GM18870 (cell line): Measurements from ENCODE around the gene CAMKMT.
"Not testable (repeated sequence)": the region's sequence is repeated elsewhere in the genome, so short reads cannot be mapped to it uniquely, and the experiment has no call there.

Experiments
- ATAC-seq: cut with Tn5 transposase; IDR thresholded peaks from one replicate; pipeline ENCODE4 v1.9.1; 2021; ENCODE audit warnings: moderate library complexity; ENCODE audit not compliant: unreplicated experiment

CAMKMT gene

DNA sequence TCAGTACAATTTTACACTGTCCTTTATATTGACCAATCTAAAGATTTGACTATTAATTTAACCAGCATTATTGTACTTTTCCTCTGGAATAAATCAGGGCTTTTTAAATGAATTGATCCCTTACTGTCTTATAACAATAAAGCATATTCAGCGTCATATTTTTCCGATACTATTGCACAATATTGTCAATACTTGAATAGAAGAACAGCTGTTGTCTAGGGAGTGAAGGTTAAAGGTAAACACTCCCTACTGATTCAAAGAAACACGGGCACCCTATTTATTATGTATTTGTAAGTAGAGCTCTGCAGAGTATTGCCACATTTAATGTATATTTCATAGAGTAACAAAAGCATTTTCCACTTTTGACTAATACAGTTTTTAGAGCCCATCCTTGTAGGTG lies 134.4 kb downstream of the CAMKMT start:
- no peak for ATAC-seq

DNA sequence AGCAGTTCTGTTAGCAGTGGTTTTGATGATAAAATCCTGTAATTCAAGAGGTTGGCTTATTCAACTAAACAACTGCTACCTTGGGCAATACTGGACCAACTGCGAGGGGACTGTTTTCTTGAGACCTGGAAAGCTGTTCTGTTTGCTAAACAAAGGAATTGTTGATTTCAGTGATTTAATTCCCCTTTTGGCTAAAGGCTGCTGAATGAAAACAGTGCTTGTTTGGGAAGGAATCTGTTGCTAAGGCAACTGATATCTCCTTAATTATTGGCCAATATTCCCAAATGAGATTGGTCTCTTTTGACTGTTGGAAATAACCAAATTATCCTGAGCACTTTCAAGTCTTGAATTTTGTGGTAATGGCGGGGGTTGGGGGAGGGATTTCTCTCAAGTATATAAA lies 136.8 kb downstream of the CAMKMT start:
- ATAC-seq: no peak

DNA sequence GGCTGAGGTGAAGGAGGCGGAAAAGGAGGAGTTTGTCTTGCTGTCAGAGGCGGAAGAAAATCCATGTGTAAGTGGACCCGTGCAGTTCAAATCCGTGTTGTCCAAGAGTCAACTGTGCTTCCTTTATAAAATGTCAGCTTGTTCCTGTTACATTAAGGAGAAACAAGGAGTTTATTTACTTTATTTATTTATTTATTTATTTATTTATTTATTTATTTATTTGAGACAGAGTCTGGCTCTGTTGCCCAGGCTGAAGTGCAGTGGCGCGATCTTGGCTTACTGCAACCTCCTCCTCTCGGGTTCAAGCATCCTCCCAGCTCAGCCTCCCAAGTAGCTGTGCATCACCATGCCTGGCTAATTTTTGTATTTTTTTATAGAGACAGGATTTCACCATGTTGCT lies 143.9 kb downstream of the CAMKMT start:
- not testable (repeated sequence) for ATAC-seq

DNA sequence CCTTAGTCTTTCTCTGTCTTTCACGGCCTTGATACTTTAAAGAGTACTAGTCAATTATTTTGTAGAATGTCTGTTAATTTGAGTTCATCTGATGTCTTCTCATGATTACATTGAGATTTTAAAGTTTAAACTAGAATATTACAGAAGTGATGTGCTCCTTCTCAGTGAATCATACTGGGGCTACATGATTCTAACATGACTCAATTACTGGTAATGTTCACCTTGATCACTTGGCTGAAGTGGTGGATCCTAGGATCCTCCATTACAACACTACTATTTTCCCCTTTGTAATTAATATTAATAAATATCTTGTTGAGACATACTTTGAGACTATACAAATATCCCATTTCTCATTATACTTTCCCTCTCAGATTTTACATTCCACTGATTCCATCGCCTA lies 148.5 kb downstream of the CAMKMT start:
- ATAC-seq: no peak

DNA sequence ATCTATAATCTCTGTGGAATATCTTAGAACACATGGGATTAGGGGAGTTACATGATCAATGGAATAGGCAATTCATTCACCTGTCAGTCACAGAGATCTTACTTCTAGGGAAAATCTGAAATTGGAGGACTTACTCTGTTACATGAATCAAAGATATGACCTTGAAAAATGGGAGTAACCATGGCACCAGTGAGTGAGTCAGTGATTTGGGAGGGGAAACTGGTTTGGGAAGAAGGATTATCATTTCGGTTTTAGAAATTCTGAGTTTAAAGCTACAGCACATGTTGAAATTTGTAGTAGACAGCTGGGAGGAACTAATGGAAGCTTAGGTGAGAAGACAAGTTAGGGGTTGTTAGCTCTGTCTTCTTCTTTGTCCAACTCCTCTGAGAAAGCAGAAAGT lies 153.7 kb downstream of the CAMKMT start:
- no peak for ATAC-seq

DNA sequence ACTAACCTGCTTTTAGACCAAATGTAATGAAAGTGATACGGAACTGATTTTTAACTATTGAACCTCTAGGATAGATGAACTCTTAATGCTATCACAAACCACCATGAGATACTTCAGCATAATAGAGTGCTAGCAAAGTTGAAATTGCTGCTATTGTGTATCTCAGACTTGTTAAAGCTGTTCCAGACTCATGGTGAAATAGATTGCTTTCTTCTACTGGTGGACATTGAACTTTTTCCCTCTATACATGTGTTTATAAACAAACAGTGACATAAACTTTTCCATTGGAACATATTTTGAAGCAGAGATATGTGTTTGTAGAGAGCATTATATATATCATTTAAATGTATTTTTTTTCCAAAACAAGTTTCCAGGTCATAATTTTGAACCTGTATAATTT lies 157.3 kb downstream of the CAMKMT start:
- ATAC-seq: no peak

DNA sequence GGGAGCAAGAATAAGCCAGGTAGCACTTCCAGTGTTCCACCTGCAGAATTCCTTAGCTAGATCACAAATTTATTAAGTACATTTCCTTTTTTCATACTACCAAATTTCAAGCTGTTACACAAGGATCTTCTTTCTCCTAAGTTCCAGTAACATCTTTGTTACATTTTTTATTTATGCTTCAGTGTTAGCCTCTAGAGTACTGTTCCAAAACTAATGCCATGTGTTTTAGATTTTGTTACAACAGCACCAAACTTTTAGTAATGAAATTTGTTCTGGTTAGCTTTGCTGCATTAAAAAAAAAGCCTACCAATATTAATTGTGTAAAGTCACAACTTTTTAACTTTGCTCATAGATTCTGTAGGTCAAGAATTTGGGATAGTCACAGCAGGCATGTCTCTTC lies 161.1 kb downstream of the CAMKMT start:
- no peak for ATAC-seq

DNA sequence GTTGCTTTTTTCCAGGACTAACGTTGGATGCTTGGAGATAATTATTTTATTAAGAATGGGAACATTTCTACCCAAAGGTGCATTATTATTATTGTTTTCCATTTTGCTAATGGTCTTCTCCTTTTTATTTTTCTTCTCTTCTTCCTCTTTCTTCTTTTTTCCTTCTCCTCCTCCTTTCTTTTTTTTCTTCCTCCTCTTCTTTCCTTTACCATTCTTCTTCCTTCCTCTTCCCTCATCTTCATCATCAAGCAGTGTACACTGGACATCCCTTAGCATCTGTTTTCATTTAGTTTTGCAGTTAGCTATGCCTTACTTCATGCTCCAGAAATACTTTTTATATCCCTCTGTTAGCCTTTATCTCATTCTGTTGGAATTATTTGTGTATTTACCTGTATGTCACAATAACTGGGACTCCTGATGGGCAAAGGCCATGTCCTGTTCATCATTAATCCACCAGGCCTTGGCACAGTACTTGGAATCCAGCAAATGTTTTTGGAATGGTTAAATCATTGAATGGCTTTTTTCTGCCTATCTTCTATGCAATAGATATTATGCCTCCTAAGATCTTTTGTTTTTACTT lies 162.7 kb downstream of the CAMKMT start:
- no peak for ATAC-seq

DNA sequence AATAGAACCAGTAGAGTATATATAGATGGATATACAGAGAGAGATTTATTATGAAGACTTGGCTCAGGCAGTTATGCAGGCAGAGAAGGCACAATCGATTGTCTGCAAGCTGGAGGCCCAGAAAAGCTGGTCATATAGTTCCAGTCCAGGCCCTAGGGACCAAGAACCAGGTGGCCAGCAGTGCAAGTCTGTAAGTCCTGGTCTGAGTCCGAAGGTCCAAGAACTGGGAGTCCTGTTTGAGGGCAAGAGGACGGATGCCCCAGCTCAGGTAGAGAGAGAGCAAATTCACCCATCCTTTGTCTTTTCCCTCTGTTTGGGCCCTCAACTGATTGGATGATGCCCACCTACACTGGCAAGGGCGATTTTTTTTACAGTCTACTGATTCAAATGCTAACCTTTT lies 164.6 kb downstream of the CAMKMT start:
- no peak for ATAC-seq

DNA sequence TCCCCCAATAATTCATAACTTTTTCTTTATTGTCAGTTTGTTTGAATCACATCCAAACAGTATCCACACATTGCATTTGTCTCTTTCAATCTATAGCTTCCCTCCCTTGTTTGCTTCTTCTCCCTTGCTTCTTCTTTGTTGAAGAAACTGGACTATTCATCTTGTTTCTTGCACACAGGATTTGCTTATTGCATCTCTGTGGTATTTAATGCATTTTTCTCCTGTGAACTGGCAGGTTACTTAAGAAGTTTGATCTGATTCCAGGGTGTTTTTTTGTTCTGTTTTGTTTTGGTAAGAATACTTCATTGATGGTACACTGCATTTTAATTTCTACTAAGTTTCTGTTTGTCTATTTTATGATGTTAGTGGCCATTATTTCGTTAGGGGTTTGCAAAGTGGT lies 166.8 kb downstream of the CAMKMT start:
- ATAC-seq: no peak

DNA sequence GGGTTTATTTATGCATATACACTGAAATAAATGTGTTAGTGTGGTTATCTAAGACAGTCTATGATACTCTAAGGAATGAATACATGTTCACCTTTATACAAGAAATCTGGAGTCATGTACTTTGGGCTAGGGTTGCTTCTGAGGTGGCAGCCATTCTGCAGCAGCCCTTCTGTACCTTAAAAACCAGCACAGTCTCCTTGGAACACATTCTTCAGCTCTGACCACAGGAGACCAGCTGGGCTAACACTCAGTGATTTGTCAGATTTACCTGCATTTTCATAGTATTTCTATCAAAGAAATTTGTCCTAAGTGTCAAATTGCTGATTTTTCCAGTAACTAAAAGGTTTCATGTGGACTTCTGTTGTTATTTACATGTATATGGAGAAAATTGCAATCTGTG lies 167.7 kb downstream of the CAMKMT start:
- no peak for ATAC-seq

DNA sequence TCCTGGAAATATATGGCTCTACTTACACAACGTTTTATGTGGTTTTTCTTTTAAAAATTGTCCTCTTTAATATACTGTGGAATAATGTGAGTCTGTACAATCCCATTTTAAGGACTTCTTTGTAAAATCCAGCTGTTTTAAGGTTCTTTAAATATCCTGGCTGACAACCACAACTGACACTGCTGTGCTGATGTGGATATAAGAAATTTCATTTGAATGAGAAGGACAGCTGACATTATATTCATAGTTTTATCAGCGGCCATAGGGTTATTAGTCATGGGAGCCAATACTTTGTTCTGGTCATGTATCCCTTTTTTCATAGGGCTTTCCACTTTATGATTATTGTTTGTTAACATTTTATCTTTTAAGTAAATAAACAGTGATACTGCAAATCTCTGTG lies 169.5 kb downstream of the CAMKMT start:
- no peak for ATAC-seq

DNA sequence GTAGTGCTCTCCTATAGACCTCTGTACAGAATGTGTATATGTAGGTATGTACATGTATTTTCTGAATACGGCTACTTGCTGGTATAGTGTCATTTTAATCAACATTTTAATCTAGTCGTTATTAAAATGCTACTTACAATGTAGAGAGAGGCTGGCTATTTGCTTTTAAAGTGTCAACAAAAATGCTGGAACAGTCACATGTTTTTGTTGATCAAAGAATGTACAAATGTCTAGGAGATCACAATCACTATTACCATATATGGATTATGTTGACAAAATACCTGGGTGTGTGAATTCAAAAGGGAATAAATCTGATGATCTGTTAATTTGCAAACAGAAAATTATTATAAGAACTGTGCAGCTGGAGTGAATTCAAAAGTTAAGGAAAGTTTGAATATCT lies 170.3 kb downstream of the CAMKMT start:
- ATAC-seq: no peak

DNA sequence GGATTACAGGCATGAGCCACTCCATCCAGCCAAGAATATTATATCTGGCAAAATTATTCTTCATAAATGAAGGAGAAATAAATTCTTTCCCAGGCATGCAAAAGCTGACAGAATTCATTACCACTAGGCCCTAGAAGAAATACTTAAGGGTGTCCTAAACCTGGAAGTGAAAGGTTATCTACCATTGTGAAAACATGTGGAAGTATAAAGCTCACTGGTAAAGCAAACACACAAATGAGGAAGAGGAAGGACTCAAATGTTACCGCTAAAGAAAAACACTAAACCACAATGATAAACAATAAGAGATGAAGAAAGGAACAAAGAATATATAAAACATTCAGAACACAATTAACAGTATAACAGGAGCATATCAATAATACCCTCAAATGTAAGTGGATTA lies 171.8 kb downstream of the CAMKMT start:
- no peak for ATAC-seq

DNA sequence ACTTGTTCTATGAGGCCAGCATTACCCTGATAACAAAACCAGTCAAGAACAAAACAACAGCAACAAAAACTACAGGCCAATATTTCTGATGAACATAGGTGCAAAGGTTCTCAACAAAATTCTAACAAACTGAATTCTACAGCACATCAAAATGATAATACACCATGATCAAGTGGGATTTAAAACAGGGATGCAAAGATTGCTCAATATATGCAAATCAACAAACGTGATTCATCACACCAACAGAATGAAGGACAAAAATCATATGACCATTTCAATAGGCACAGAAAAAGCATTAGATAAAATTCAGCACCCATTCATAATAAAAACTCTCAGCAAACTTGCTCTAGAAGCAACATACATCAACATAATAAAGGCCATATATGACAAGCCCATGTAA lies 173.6 kb downstream of the CAMKMT start:
- ATAC-seq: no peak

DNA sequence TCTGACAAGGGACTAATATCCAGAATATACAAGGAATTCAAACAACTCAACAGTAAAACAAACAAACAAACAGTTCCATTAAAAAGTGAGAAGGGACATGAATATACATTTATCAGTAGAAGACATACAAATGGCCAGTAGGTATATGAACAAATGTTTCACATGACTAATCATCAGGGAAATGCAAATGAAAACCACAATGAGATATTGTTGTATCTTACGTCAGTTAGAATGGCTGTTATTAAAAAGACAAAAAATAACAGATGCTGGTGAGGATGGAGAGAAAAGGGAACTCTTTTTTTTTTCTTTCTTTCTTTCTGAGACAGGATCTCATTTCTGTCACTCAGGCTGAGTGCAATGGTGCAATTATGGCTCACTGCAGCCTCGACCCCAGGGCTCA lies 175.5 kb downstream of the CAMKMT start:
- ATAC-seq: no peak

DNA sequence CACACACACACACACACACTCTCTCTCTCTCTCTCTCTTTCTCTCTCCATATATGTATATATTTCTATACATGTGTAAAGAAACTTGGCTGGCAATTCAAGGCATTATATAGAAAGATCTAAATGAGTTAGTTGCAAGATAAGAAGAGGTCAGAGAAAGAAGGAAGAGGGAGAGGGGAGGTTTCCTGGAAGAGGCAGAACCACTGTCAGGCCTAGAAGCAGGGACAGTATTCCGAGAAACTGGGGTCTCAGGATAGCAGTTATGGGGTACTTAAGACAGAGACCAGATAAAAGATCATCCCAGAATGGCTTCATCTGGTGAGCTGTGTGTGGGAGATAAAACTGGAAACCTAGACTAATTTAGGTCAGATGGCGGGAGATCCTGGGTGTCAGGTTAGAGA lies 180.8 kb downstream of the CAMKMT start:
- no peak for ATAC-seq

DNA sequence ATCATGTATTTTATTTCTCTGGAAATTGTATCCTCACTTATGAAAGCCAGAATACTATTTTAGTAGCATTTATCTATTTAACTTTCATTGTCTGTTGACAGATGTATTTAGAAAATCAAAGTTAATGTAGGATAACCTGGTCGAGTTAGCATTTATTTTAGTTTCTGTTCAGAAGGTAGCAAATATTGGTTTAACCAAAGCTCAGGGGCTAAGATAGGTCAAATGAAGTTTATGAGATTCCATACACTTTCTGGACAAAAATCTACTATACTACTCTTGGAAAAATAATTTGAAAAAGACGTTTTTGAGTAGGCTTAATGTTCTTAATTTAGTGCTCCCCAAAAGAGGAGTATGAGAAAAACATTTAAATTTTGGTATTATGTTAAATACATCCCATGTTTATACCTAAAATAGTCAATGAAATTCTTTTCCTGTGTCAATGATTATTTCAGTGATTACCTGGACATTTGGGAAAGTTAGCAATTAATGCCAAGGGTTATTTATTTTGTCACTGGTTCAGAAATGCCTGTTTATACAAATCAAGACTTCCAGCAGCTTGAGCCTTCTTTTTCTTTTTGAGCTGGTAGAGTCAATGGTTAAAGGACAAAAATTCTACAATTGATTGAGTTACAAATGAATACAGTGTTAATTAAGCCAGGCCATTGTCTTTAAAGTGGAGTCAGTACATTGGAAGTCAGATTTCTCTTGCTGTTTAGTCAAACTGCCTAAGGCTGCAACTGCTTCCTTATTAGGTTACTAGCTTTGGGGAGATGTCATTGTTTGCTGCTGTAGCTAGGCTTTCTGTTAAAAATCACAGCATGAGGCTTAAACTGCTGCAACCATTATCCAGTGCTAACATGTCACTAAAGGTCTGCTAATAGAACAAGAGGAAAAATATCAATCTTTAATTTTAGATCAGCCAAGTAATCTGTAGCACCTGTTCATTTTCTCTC lies 182.3 kb downstream of the CAMKMT start:
- no peak for ATAC-seq

DNA sequence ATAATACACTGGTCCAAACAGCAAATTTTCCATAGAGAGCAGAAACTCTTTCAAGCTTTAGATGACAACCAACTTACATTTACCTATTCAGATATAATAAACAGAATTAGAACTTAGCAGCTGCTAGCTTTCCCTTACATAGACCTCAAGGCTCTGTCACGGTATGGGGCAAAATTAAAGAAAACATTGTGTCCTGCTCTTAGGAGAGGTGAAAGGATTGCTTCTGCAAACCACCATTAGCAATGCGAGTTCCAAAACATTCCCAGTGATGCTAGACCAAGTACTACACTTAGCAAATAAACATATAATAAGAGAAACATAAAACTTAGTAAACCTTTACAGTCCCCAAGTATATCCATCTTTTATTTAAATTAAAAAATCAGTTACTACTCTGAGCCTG lies 183.3 kb downstream of the CAMKMT start:
- no peak for ATAC-seq

DNA sequence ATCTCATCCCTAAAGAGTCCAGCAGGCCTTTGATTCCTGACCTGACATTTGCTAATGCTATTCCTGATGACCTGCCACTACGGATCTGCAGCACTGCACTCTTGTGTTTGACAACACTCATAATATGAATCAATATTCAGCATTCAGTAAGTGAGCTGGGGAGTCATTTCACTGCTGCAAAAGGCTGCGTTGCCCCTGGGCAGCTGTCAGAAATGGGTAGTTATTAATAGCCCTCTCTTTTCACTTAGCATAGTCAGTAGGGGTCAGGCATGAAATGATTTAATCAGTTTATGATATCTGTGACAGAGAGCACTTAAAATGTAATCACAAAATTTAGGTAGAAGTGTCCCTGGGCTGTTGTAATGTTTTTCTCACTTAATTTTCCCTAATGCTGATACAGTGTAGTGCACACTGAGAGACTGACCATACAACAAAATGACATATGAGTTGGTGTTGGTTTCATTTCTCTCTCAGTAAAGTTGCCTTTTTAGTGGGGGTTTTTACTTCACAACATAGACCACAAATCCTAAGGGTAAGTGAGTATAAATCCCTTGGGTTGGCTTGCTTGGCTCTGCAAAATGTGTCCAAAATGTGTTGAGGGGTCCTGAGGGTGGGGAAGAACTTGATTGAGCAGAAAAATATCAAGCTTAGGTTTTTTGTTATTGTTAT lies 184.8 kb downstream of the CAMKMT start:
- no peak for ATAC-seq

DNA sequence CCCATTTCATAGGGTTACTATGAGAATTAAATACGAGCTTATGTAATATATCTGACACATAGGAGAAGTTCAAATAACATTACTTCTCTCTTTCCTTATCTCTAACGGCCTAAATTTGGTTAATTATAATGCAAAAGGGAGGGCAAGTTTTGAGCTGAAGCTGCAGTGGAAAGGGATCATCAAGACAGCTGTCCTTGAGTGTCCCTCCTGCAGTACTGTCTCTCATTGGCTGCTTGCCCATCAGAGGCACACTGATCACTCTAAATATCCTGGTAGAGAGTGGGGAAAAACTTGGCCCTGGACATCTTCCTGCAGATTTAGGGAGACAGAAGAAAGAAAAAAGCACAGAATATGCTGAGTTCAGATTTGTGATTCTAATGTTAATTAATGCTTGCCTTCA lies 186.0 kb downstream of the CAMKMT start:
- ATAC-seq: no peak
